ENCODE data around the gene CLDN9. TPM values are rescaled to one million over a fixed set of nuclear protein-coding genes. Genes with fewer than 3 reads are reported as not detected.

CLDN9 gene
- total RNA-seq, 2 experiments from 2014 or later, result not detected

DNA sequence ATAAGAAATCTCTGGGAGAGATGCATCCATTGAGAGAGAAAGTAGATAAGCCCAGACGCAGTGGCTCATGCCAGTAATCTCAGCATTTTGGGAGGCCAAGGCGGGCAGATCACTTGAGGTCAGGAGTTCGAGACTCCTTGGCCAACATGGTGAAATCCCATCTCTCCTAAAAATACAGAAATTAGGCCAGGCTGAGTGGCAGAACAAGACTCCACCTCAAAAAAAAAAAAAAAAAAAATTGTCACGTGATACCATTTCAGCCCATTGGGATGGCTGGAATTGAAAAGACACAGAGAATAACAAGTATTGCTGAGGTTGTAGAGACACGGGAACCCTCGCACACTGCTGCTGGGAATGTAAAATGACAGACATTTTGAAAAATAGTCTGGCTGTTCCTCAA, 49.8 kb downstream of the CLDN9 start:
- Mint-ChIP-seq H3K4me1 (ENCODE audit: low read depth) (peaks cover 61% of the 10 kb centered on the region), H3K27ac (peak overlapping the region; percentile 97), H3K4me3 (peak overlapping the region; percentile 99), H3K27me3 (no peaks in the 10 kb centered on the region), H3K9me3 (no peaks in the 10 kb centered on the region), H3K36me3 (ENCODE audit: low read depth) (peaks cover 29% of the 10 kb centered on the region)
- ChIA-PET CTCF (interaction anchor here (1.0 to 4.9 kb wide), 4 partner anchors 31 to 88 kb away, joined by 3 to 33 read pairs (median 4); no protein-coding TSS in a partner anchor), POLR2A (interaction anchor here (5.4 to 5.9 kb wide), 2 partner anchors 14 to 66 kb away, joined by 70 to 137 read pairs; no protein-coding TSS in a partner anchor)
- H3K4me3 ChIP-seq (ENCODE audit: low read length), result no peak overlapping the region
- H3K27ac ChIP-seq (ENCODE audit: low read depth in 1 of 2, low read length in 2 of 2), result no peak overlapping the region
- H3K36me3 ChIP-seq (ENCODE audit: insufficient read depth, low read length), result peaks cover 10% of the 10 kb centered on the region
- no peak for ATAC-seq (ENCODE audit: poor library complexity)
- intact Hi-C loops (cut with DNase I, micrococcal nuclease), result no loop called here
- H3K4me1 ChIP-seq (ENCODE audit: insufficient read depth, low read length), result peaks cover 72% of the 10 kb centered on the region
- no peaks in the 10 kb centered on the region for H3K9me3 ChIP-seq (ENCODE audit: control insufficient read depth in 1 of 2, insufficient read depth in 1 of 2, low read length in 2 of 2)
- peak in 1 of 14 experiments; percentile 4 for DNase-seq
- TF ChIP-seq CTCF (IDR thresholded peaks at IDR 0.05), result no peak
- no peaks in the 10 kb centered on the region for H3K27me3 ChIP-seq (ENCODE audit: control insufficient read depth in 1 of 2, insufficient read depth in 2 of 2, low read length in 2 of 2)

- Mint-ChIP-seq H3K4me3 (peak overlapping the region; percentile 99), H3K27ac (peak overlapping the region; percentile 97), H3K4me1 (ENCODE audit: low read depth) (peaks cover 62% of the 10 kb centered on the region), H3K36me3 (ENCODE audit: low read depth) (peaks cover 37% of the 10 kb centered on the region), H3K27me3 (no peaks in the 10 kb centered on the region), H3K9me3 (no peaks in the 10 kb centered on the region)
- CTCF ChIA-PET, result interaction anchor here (1.0 to 4.9 kb wide), 4 partner anchors 32 to 86 kb away, joined by 3 to 33 read pairs (median 4); no protein-coding TSS in a partner anchor
- Histone ChIP-seq H3K4me1 (ENCODE audit: insufficient read depth, low read length) (peaks cover 75% of the 10 kb centered on the region), H3K27ac (ENCODE audit: low read depth in 1 of 2, low read length in 2 of 2) (peak overlapping the region; percentile 4 to 98), H3K4me3 (ENCODE audit: low read length) (no peak overlapping the region), H3K27me3 (ENCODE audit: control insufficient read depth in 1 of 2, insufficient read depth in 2 of 2, low read length in 2 of 2) (no peaks in the 10 kb centered on the region), H3K36me3 (ENCODE audit: insufficient read depth, low read length) (peaks cover 23% of the 10 kb centered on the region), H3K9me3 (ENCODE audit: control insufficient read depth in 1 of 2, insufficient read depth in 1 of 2, low read length in 2 of 2) (no peaks in the 10 kb centered on the region)
- intact Hi-C loops (cut with DNase I, micrococcal nuclease), result no loop called here
- POLR2A ChIA-PET, result interaction anchor here (0.6 to 6.5 kb wide), 11 partner anchors 9 to 86 kb away, joined by 3 to 137 read pairs (median 6); partner anchors contain the start of gene ZNF213
- DNase-seq, result peak in 1 of 14 experiments; percentile 10
- TF ChIP-seq CTCF (IDR thresholded peaks at IDR 0.05), result no peak
- ATAC-seq (ENCODE audit: poor library complexity), result no peak
Measured at GRCh38 chr16:3063625-3064386, 51.1 kb downstream of the CLDN9 start.

Other genes starting within 250 kb of the CLDN9 start
- 100 to 1,000 TPM; 102 to 103 TPM for gene ELOB, start 235.6 kb upstream of the CLDN9 start, total RNA-seq
- not detected for gene PRSS33, start 225.4 kb upstream of the CLDN9 start, total RNA-seq
- not detected for gene PRSS41, start 214.5 kb upstream of the CLDN9 start, total RNA-seq
- gene PRSS21, start 195.7 kb upstream of the CLDN9 start, total RNA-seq, result not detected
- gene ZG16B, start 182.6 kb upstream of the CLDN9 start, total RNA-seq, result not detected
- gene PRSS22, start 154.8 kb upstream of the CLDN9 start, total RNA-seq, result 1 to 10 TPM in 1 of 2 experiments, under 1 TPM in 1; 0.93 to 1.1 TPM
- gene FLYWCH2, start 129.7 kb upstream of the CLDN9 start, total RNA-seq, result 1 to 10 TPM; 7.8 to 8.1 TPM
- 10 to 100 TPM; 84.8 to 97.0 TPM for gene FLYWCH1, start 101.0 kb upstream of the CLDN9 start, total RNA-seq
- not detected for gene KREMEN2, start 48.6 kb upstream of the CLDN9 start, total RNA-seq
- gene PAQR4, start 43.6 kb upstream of the CLDN9 start, total RNA-seq, result under 1 TPM; 0.39 to 0.44 TPM
- under 1 TPM; 0.47 to 0.60 TPM for gene PKMYT1, start 32.5 kb upstream of the CLDN9 start, total RNA-seq
- gene CLDN6, start 5.3 kb downstream of the CLDN9 start, total RNA-seq, result not detected
- 1 to 10 TPM; 1.8 to 1.9 TPM for gene TNFRSF12A, start 7.4 kb downstream of the CLDN9 start, total RNA-seq
- gene HCFC1R1, start 11.0 kb downstream of the CLDN9 start, total RNA-seq, result 10 to 100 TPM in 1 of 2 experiments, 1 to 10 TPM in 1; 8.9 to 11.0 TPM
- gene THOC6, start 11.1 kb downstream of the CLDN9 start, total RNA-seq, result 10 to 100 TPM; 12.0 to 12.9 TPM
- not detected for gene BICDL2, start 24.0 kb downstream of the CLDN9 start, total RNA-seq
- under 1 TPM; 0.42 to 0.80 TPM for gene MMP25, start 33.6 kb downstream of the CLDN9 start, total RNA-seq
- 100 to 1,000 TPM; 378 to 383 TPM for gene IL32, start 52.7 kb downstream of the CLDN9 start, total RNA-seq
- gene ZSCAN10, start 86.4 kb downstream of the CLDN9 start, total RNA-seq, result under 1 TPM; 0.36 to 0.56 TPM
- not detected for gene ZNF205, start 99.7 kb downstream of the CLDN9 start, total RNA-seq
- 1 to 10 TPM; 1.6 to 2.2 TPM for gene ZNF213, start 122.1 kb downstream of the CLDN9 start, total RNA-seq
- gene OR1F1, start 175.3 kb downstream of the CLDN9 start, total RNA-seq, result not detected
- gene ZNF200, start 222.2 kb downstream of the CLDN9 start, total RNA-seq, result 1 to 10 TPM; 7.0 to 7.2 TPM
- gene MEFV, start 243.7 kb downstream of the CLDN9 start, total RNA-seq, result under 1 TPM; 0.60 to 0.73 TPM

Measured in CD4-positive, alpha-beta T cell (primary cell).